DND-41 (cell line): Measurements from ENCODE around the gene MDC1.
A peak's percentile ranks its signal among the peaks of the same experiment; 100 is the strongest.

Experiments
- ATAC-seq: fragments of 200-7000 bp; cut with Tn5 transposase; 3 replicates; pipeline ENCODE4 v1.9.1; 2021; ENCODE audit warnings: low read depth; ENCODE audit not compliant: insufficient read depth
- DNase-seq: peaks from one replicate; pipeline ENCODE4 v3.0.0-alpha.2; 2020
- H2AFZ ChIP-seq: 2 replicates; pipeline ENCODE4 v1.6.0; 2012; ENCODE audit warnings: low read depth, low read length
- H3K27ac ChIP-seq: 2 replicates; pipeline ENCODE4 v1.5.1; 2012; ENCODE audit warnings: low read length, inconsistent platforms
- H3K27me3 ChIP-seq: fragments of 200-600 bp; sonication (generic); 2 replicates; pipeline ENCODE4 v1.6.0; 2012; ENCODE audit warnings: low read length, mild to moderate bottlenecking, inconsistent platforms; ENCODE audit not compliant: insufficient read depth, poor library complexity
- H3K36me3 ChIP-seq: 2 replicates; pipeline ENCODE4 v1.5.1; 2012; ENCODE audit warnings: low read length, inconsistent platforms; ENCODE audit not compliant: insufficient read depth
- H3K4me1 ChIP-seq: 2 replicates; pipeline ENCODE4 v1.5.1; 2012; ENCODE audit warnings: mild to moderate bottlenecking, low read length; ENCODE audit not compliant: insufficient read depth
- H3K4me2 ChIP-seq: 2 replicates; pipeline ENCODE4 v1.6.0; 2012; ENCODE audit warnings: mild to moderate bottlenecking, moderate library complexity, low read length, inconsistent platforms; ENCODE audit not compliant: insufficient read depth
- H3K4me3 ChIP-seq, 2 experiments: fragments of 200-600 bp in 1 of 2; shearing (Covaris generic) in 1 of 2; 2 replicates each; pipeline ENCODE4 v1.5.1; 2012 to 2016; ENCODE audit warnings: inconsistent platforms in 2 of 2, low read length in 2 of 2, mild to moderate bottlenecking in 2 of 2, low read depth in 1 of 2, moderate library complexity in 1 of 2
- H3K79me2 ChIP-seq: 2 replicates; pipeline ENCODE4 v1.6.0; 2012; ENCODE audit warnings: low read length, inconsistent platforms; ENCODE audit not compliant: insufficient read depth
- H3K9ac ChIP-seq: 2 replicates; pipeline ENCODE4 v1.6.0; 2012; ENCODE audit warnings: low read depth, mild to moderate bottlenecking, inconsistent platforms, low read length, moderate library complexity
- H3K9me3 ChIP-seq: 2 replicates; pipeline ENCODE4 v1.5.1; 2012; ENCODE audit warnings: low read length, moderate library complexity, mild to moderate bottlenecking, inconsistent platforms; ENCODE audit not compliant: insufficient read depth, severe bottlenecking
- H4K20me1 ChIP-seq: 2 replicates; pipeline ENCODE4 v1.6.0; 2012; ENCODE audit warnings: low read length; ENCODE audit not compliant: insufficient read depth
- EZH2 ChIP-seq: IDR thresholded peaks from 3 replicates; pipeline ENCODE4 v1.6.1; 2012; ENCODE audit warnings: borderline replicate concordance, low read depth, mild to moderate bottlenecking, moderate library complexity, low read length, inconsistent platforms; ENCODE audit not compliant: severe bottlenecking
- TF ChIP-seq, protein P1 (sequence below): IDR thresholded peaks from 2 replicates; pipeline ENCODE4 v1.5.1; 2012; ENCODE audit warnings: borderline replicate concordance, low read length, moderate library complexity, mild to moderate bottlenecking; ENCODE audit not compliant: poor library complexity, severe bottlenecking; ENCODE audit errors: extremely low read depth

Gene MDC1

GRCh38 chr6:30740540-30740870 lies 23.4 kb upstream of the MDC1 start:
- Histone ChIP-seq H3K9me3 (no peaks in the 10 kb centered on the region), H3K36me3 (peaks cover 40% of the 10 kb centered on the region), H2AFZ (no peak overlapping the region), H3K4me2 (0 out of 2 replicates have a peak overlapping the region, but pooled peaks have one; percentile 77), H3K27me3 (peaks cover 17% of the 10 kb centered on the region), H3K4me3 (no peak overlapping the region), H4K20me1 (peaks cover 9% of the 10 kb centered on the region; the same call in 1 of the 2 replicates), H3K79me2 (peaks cover 42% of the 10 kb centered on the region), H3K27ac (no peak overlapping the region), H3K4me1 (peaks cover 77% of the 10 kb centered on the region), H3K9ac (no peak overlapping the region; the same call in 1 of the 2 replicates)
- no peak for DNase-seq
- TF ChIP-seq, protein P1, sequence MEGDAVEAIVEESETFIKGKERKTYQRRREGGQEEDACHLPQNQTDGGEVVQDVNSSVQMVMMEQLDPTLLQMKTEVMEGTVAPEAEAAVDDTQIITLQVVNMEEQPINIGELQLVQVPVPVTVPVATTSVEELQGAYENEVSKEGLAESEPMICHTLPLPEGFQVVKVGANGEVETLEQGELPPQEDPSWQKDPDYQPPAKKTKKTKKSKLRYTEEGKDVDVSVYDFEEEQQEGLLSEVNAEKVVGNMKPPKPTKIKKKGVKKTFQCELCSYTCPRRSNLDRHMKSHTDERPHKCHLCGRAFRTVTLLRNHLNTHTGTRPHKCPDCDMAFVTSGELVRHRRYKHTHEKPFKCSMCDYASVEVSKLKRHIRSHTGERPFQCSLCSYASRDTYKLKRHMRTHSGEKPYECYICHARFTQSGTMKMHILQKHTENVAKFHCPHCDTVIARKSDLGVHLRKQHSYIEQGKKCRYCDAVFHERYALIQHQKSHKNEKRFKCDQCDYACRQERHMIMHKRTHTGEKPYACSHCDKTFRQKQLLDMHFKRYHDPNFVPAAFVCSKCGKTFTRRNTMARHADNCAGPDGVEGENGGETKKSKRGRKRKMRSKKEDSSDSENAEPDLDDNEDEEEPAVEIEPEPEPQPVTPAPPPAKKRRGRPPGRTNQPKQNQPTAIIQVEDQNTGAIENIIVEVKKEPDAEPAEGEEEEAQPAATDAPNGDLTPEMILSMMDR, result no peak
- TF ChIP-seq EZH2, result no peak
- ATAC-seq, result no peak

GRCh38 chr6:30738532-30738931 lies 21.5 kb upstream of the MDC1 start:
- peak overlapping the region; percentile 23 for H3K4me2 ChIP-seq

GRCh38 chr6:30735668-30736314 lies 18.7 kb upstream of the MDC1 start:
- H3K79me2 ChIP-seq, result peaks cover 35% of the 10 kb centered on the region
- H2AFZ ChIP-seq, result no peak overlapping the region
- TF ChIP-seq, protein P1, result no peak
- no peak for TF ChIP-seq EZH2
- H3K9me3 ChIP-seq, result no peaks in the 10 kb centered on the region
- H3K4me2 ChIP-seq, result no peak overlapping the region
- H3K4me1 ChIP-seq, result peaks cover 39% of the 10 kb centered on the region
- H3K36me3 ChIP-seq, result peaks cover 71% of the 10 kb centered on the region
- H3K27me3 ChIP-seq, result no peaks in the 10 kb centered on the region
- ATAC-seq (no peak), DNase-seq (no peak)
- no peak overlapping the region for H3K4me3 ChIP-seq
- H3K27ac ChIP-seq, result no peak overlapping the region
- H4K20me1 ChIP-seq, result peaks cover 4% of the 10 kb centered on the region
- no peak overlapping the region for H3K9ac ChIP-seq

More at GRCh38 chr6:30738532-30738931, 21.5 kb upstream of the MDC1 start:
- H3K4me3 ChIP-seq, result no peak overlapping the region
- no peaks in the 10 kb centered on the region for H3K9me3 ChIP-seq
- TF ChIP-seq EZH2, result no peak
- TF ChIP-seq, protein P1, result no peak
- peaks cover 42% of the 10 kb centered on the region for H3K79me2 ChIP-seq
- peaks cover 9% of the 10 kb centered on the region for H3K27me3 ChIP-seq
- ATAC-seq (no peak), DNase-seq (no peak)
- H4K20me1 ChIP-seq, result peaks cover 9% of the 10 kb centered on the region; the same call in 1 of the 2 replicates
- H3K36me3 ChIP-seq, result peaks cover 53% of the 10 kb centered on the region
- H2AFZ ChIP-seq, result no peak overlapping the region
- H3K27ac ChIP-seq, result no peak overlapping the region
- peaks cover 63% of the 10 kb centered on the region for H3K4me1 ChIP-seq
- no peak overlapping the region for H3K9ac ChIP-seq
